KOPT-K1 (cell line): ENCODE results near the gene SLIT3.

Experiments used
- H3K27ac ChIP-seq: fragments of 200-600 bp; sonication (generic); 2 replicates; pipeline ENCODE4 v1.5.1; 2016; ENCODE audit warnings: antibody characterized with exemption, mild to moderate bottlenecking, low read depth, low read length; ENCODE audit not compliant: poor library complexity, severe bottlenecking
- H3K36me3 ChIP-seq: fragments of 200-600 bp; sonication (generic); 2 replicates; pipeline ENCODE4 v1.5.1; 2017; ENCODE audit warnings: antibody characterized with exemption, mild to moderate bottlenecking, low read length, moderate library complexity; ENCODE audit not compliant: insufficient read depth
- H3K9me3 ChIP-seq: fragments of 200-600 bp; sonication (generic); 2 replicates; pipeline ENCODE4 v1.5.1; 2017; ENCODE audit warnings: antibody characterized with exemption, low read length, mild to moderate bottlenecking; ENCODE audit not compliant: insufficient read depth, poor library complexity, severe bottlenecking

SLIT3 gene

DNA sequence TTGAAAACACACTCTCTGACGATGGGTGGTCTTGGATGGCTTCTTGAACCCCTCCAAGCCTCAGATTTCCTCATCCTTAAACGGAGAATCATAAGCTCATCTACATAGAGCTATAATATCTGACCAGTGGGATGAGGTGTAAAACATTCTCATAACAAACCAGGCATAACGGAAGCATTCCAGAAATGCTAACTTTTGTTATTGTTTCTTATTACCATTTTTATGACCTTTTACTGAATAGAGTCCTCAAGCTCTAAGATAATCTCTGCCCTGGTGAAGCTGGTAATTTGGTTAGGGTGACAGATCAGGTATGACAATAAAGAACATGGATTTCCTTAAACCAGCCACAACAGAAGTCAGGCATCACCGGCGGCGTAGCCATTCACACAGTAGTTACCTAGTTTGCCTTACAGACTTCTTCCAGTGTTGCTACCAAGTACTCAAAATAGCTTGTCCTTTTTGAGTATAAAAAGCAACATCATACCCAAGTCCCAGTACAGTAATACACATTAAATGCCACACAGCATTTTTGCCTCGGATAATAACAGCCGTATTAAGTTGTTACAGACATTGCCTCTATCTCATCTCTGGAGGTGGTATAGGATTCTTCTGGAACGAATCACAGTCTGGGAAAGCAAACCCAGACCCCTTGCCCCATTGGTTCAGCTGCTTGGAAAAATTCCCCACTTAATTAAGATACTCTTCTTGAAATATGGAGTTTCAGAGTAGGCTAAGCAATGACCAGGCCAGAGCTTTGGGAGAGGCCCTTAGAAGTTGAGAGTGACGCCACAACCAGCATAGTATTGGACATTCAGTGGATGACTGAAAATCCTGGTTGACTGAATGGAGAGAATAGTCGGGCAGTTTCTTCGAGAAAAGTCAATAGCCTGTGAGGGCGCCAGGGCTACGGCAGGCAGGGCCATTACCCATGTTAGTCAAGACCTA lies 252.5 kb downstream of the SLIT3 start:
- Histone ChIP-seq H3K36me3 (no peaks in the 10 kb centered on the region), H3K9me3 (no peaks in the 10 kb centered on the region), H3K27ac (no peak overlapping the region)

DNA sequence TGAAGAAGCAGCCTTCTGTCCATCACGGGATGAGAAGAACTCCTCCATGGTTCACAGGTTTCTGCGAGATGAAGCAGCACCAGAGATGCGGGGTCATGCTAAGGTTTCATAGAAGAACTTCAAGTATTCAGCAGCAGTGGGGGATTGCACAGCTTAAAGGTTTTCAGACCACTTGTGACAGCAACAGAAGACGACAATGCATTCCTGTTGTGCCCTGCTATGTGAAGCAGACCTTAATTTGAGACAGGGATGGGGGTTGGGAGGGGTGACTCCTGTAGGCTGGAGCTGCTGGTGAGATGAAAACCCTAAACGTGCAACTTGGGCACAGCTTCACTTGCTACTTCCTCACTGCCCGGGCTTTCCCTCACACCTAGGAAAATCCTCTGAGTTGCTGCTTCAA lies 256.0 kb downstream of the SLIT3 start:
- H3K36me3 ChIP-seq = no peaks in the 10 kb centered on the region
- H3K27ac ChIP-seq = no peak overlapping the region
- H3K9me3 ChIP-seq = no peaks in the 10 kb centered on the region

GRCh38 chr5:169041180-169041579 lies 259.8 kb downstream of the SLIT3 start:
- Histone ChIP-seq H3K27ac (no peak overlapping the region), H3K36me3 (no peaks in the 10 kb centered on the region), H3K9me3 (no peaks in the 10 kb centered on the region)

DNA sequence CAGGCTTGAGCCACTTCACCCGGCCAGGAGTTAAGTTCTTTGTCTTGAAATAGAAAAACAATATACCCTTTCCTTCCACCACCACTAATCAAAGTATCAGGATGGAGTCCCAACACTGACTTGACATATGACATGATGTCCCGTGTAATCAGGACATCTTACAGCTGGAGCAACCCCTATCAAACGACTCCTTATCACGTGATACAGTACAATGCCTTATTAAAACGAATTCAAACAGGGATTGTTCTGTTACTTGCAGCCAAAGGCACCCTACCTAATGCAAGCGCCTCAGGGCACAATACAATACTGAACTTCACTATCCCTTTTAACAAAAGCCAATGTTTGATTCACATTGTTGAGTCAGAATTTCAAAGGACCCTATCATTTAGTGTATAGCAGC lies 261.3 kb downstream of the SLIT3 start:
- no peak overlapping the region for H3K27ac ChIP-seq
- H3K36me3 ChIP-seq = no peaks in the 10 kb centered on the region
- no peaks in the 10 kb centered on the region for H3K9me3 ChIP-seq

- no peaks in the 10 kb centered on the region for H3K9me3 ChIP-seq
- H3K36me3 ChIP-seq = no peaks in the 10 kb centered on the region
Measured at GRCh38 chr5:169037466-169037865, 263.5 kb downstream of the SLIT3 start.

DNA sequence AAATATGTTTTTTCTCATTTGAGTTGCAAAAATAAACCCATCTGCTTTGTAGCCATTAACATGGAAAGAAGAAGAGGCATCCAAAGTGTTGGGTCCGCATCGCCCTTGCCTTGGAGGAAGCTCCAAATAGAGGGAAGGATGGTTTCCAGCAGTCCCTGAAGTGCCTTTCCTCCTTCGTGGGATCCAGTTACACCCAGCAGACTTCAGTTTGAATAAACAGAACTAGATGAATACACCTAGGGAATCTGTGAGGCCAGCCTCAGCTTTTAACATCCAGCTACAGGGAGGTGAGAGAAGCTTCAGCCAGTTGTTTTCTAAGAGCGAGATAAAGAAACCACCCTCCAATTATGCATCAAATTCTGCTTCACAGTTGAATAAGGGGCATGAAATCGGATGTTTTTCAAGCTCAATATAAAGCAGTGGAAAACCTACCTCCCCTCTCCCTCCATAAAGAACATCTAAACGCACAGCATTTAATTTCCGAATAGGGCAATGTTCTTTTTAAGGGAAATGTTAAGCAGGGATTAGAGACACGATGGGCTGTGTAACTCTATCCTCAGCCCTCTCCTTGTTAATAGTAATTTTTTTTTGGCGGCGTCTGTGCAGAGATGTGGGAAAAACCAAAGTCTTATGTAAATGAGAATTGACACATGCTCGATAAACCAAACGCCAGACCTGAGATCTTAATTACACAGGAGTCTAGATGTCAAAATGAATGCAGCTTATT lies 264.7 kb downstream of the SLIT3 start:
- Histone ChIP-seq H3K9me3 (no peaks in the 10 kb centered on the region), H3K27ac (no peak overlapping the region), H3K36me3 (no peaks in the 10 kb centered on the region)

More at GRCh38 chr5:169037466-169037865, 263.5 kb downstream of the SLIT3 start:
- no peak overlapping the region for H3K27ac ChIP-seq

- H3K27ac ChIP-seq = no peak overlapping the region
- H3K36me3 ChIP-seq = no peaks in the 10 kb centered on the region
- H3K9me3 ChIP-seq = no peaks in the 10 kb centered on the region
Measured at GRCh38 chr5:169029661-169030274, 271.2 kb downstream of the SLIT3 start.

DNA sequence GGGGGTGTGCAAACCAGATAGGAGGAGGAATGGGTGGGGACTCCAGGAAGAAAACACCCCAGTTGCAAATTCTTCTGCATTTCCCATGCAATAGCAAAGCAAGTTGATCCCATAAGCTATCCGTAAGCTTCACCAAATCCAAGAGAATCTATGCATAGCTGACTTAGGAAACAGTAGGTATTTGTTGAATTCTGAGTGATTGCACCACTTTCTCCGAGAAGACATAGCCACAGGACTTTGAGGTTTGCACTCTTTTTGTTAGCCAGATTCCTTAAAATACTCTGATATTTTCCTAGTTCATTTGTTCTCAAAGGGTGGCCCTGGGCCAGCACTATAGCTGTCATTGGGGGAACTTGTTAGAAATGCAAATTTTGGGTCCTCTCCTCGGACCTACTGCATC lies 271.9 kb downstream of the SLIT3 start:
- no peak overlapping the region for H3K27ac ChIP-seq
- no peaks in the 10 kb centered on the region for H3K9me3 ChIP-seq
- no peaks in the 10 kb centered on the region for H3K36me3 ChIP-seq

GRCh38 chr5:169027501-169028061 lies 273.4 kb downstream of the SLIT3 start:
- H3K9me3 ChIP-seq = no peaks in the 10 kb centered on the region
- no peak overlapping the region for H3K27ac ChIP-seq
- no peaks in the 10 kb centered on the region for H3K36me3 ChIP-seq

DNA sequence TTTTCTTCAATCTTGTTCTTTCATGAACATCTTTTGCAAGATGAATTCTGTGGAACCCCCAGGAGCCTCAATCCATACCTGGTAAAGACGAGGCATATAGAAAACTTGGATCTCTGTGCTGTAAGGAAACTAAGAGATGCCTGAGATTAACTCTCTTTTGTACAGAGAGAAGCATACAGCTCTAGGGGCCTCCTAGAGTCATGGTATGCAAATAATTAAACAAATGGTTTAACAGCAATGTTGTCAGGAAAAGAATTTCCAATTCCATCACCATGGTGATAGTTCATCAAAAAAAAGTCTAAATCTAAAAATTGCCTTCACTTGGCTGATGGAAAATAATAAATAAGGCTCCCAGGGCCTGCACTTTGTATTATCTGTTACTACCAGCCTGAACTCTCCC lies 275.4 kb downstream of the SLIT3 start:
- Histone ChIP-seq H3K9me3 (no peaks in the 10 kb centered on the region), H3K27ac (no peak overlapping the region), H3K36me3 (no peaks in the 10 kb centered on the region)

- Histone ChIP-seq H3K27ac (no peak overlapping the region), H3K36me3 (no peaks in the 10 kb centered on the region), H3K9me3 (no peaks in the 10 kb centered on the region)
Measured at GRCh38 chr5:169024421-169024820, 276.5 kb downstream of the SLIT3 start.

- Histone ChIP-seq H3K9me3 (no peaks in the 10 kb centered on the region), H3K27ac (no peak overlapping the region), H3K36me3 (no peaks in the 10 kb centered on the region)
Measured at GRCh38 chr5:169022718-169023117, 278.2 kb downstream of the SLIT3 start.

DNA sequence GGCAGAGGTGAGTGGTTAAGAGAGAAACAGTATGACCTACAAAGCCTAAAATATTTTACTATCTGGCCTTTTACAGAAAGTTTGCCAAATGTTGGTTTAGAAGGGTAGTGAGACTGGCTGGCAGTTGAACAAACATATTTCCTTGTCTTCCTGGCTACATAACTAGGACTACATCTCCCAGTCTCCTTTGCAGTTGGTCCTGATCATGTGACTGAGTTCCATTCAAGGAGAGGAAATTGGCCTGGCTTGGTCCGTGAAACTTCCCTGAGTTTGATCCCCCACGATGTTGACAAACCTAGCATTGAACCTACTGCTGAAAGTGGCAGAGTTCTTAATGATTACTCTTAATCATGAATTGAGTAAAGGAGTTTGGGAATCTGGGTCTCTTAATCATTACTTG lies 280.8 kb downstream of the SLIT3 start:
- H3K36me3 ChIP-seq = no peaks in the 10 kb centered on the region
- no peak overlapping the region for H3K27ac ChIP-seq
- H3K9me3 ChIP-seq = no peaks in the 10 kb centered on the region

DNA sequence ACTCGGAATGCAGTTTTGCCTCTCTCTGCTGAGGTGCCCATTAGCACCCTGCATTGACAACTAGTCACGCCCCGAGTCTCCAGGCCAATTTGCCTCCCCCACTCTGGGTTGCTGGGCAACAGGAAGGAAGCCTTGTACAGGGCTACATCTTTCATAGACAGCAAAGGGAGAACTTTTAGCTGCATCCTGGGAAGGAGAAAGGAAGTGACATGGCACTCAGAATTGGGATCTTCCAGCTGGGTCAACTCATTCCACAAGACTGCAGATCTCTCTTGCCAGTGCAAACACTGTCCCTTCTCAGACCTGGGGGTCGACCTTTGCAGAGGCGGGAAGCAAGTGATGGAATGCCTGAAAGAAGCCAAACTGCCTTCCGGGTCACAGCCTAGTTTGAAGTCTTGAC lies 282.0 kb downstream of the SLIT3 start:
- no peaks in the 10 kb centered on the region for H3K9me3 ChIP-seq
- no peak overlapping the region for H3K27ac ChIP-seq

DNA sequence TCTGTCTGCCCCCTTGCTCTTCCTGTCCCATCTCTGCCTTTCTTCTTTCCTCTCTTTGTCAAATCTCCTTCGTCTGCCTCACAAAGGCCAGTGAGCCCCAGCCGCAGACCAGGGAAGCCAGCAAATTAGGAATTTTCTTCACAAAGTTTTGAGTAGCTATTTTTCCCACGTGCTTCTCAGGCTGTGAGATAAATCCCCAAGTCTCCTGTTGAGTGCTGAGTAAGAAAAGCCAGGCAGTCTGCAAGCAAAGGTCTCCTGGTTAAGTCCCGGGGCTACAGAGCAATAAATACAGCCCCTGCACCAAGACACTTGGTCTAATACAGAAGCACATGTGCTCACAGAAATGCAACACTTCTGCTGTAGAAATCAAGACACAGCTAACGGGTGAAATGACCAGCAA lies 284.9 kb downstream of the SLIT3 start:
- Histone ChIP-seq H3K27ac (no peak overlapping the region), H3K9me3 (no peaks in the 10 kb centered on the region), H3K36me3 (no peaks in the 10 kb centered on the region)

More for the DNA sequence above, 282.0 kb downstream of the SLIT3 start:
- no peaks in the 10 kb centered on the region for H3K36me3 ChIP-seq
